Measurements from ENCODE around the gene LRRN2. TPM values are rescaled to one million over a fixed set of nuclear protein-coding genes. Genes with fewer than 3 reads are reported as not detected.

LRRN2 gene
- total RNA-seq, 1 experiment from 2014 or later = 5.3 TPM

GRCh38 chr1:204703268-204703664 lies 17.7 kb upstream of the LRRN2 start:
- ATAC-seq = no peak
- peaks cover 74% of the 10 kb centered on the region for H3K27me3 Mint-ChIP-seq (ENCODE audit: low read depth)
- CTCF ChIA-PET = interaction anchor here (1.1 to 1.7 kb wide), 4 partner anchors 11 to 88 kb away, joined by 3 to 6 read pairs (median 4); no protein-coding TSS in a partner anchor

More at GRCh38 chr1:204703268-204703664, 17.7 kb upstream of the LRRN2 start:
- POLR2A ChIA-PET = no interaction called here
- DNase-seq (ENCODE audit: low spot score) = no peak
- no peaks in the 10 kb centered on the region for H3K36me3 Mint-ChIP-seq
- no peak overlapping the region for H3K4me3 Mint-ChIP-seq
- no peaks in the 10 kb centered on the region for H3K9me3 Mint-ChIP-seq
- H3K4me1 Mint-ChIP-seq = peaks cover 26% of the 10 kb centered on the region
- H3K27ac Mint-ChIP-seq = no peak overlapping the region
- TF ChIP-seq TP53 (CRISPR knock-in tag; IDR thresholded peaks at IDR 0.05) (no peak), HMGXB4 (CRISPR knock-in tag; IDR thresholded peaks at IDR 0.05) (no peak), ATF1 (CRISPR knock-in tag; IDR thresholded peaks at IDR 0.05) (no peak), AFF4 (CRISPR knock-in tag; IDR thresholded peaks at IDR 0.05; ENCODE audit: borderline replicate concordance) (no peak), ZNF671 (CRISPR knock-in tag; IDR thresholded peaks at IDR 0.05) (no peak), SOX15 (CRISPR knock-in tag; IDR thresholded peaks at IDR 0.05) (no peak), GTF2I (CRISPR knock-in tag; conservative IDR thresholded peaks at IDR 0.05) (no peak)
- TF ChIP-seq, protein P1, sequence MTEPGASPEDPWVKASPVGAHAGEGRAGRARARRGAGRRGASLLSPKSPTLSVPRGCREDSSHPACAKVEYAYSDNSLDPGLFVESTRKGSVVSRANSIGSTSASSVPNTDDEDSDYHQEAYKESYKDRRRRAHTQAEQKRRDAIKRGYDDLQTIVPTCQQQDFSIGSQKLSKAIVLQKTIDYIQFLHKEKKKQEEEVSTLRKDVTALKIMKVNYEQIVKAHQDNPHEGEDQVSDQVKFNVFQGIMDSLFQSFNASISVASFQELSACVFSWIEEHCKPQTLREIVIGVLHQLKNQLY (CRISPR knock-in tag; IDR thresholded peaks at IDR 0.05) = no peak
- TF ChIP-seq, protein P2, sequence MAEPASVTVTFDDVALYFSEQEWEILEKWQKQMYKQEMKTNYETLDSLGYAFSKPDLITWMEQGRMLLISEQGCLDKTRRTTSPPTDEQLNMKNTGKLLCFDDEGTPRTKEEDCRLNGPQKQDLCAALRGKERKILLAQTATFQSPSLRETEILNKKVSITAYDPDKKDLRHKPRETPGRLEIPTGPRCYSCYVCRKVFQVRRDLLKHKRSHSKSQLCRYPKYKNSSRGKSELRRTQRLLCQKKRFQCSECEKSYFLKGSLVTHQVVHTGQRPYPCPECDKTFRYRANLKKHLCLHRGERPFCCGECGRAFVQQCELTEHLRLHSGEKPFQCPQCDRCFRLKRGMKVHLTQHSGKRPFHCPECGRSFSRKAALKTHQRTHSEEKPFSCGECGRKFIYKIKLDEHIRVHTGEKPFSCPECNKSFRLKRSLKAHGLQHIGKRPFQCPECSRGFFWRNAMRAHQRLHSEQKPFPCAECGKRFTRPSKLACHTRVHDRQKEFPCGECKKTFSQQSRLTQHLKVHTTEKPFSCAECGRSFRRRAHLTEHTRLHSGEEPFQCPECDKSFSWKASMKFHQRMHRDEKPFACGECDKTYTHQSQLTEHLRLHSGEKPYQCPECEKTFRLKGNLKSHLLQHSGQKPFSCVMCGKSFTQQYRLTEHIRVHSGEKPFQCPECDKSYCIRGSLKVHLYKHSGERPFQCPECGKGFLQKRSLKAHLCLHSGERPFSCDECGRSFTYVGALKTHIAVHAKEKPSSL (CRISPR knock-in tag; conservative IDR thresholded peaks at IDR 0.05) = no peak
- TF ChIP-seq, protein P3, sequence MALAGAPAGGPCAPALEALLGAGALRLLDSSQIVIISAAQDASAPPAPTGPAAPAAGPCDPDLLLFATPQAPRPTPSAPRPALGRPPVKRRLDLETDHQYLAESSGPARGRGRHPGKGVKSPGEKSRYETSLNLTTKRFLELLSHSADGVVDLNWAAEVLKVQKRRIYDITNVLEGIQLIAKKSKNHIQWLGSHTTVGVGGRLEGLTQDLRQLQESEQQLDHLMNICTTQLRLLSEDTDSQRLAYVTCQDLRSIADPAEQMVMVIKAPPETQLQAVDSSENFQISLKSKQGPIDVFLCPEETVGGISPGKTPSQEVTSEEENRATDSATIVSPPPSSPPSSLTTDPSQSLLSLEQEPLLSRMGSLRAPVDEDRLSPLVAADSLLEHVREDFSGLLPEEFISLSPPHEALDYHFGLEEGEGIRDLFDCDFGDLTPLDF (CRISPR knock-in tag; IDR thresholded peaks at IDR 0.05) = no peak
- TF ChIP-seq, protein P4, sequence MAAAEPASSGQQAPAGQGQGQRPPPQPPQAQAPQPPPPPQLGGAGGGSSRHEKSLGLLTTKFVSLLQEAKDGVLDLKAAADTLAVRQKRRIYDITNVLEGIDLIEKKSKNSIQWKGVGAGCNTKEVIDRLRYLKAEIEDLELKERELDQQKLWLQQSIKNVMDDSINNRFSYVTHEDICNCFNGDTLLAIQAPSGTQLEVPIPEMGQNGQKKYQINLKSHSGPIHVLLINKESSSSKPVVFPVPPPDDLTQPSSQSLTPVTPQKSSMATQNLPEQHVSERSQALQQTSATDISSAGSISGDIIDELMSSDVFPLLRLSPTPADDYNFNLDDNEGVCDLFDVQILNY (CRISPR knock-in tag; IDR thresholded peaks at IDR 0.05) = no peak
- TF ChIP-seq, protein P5, sequence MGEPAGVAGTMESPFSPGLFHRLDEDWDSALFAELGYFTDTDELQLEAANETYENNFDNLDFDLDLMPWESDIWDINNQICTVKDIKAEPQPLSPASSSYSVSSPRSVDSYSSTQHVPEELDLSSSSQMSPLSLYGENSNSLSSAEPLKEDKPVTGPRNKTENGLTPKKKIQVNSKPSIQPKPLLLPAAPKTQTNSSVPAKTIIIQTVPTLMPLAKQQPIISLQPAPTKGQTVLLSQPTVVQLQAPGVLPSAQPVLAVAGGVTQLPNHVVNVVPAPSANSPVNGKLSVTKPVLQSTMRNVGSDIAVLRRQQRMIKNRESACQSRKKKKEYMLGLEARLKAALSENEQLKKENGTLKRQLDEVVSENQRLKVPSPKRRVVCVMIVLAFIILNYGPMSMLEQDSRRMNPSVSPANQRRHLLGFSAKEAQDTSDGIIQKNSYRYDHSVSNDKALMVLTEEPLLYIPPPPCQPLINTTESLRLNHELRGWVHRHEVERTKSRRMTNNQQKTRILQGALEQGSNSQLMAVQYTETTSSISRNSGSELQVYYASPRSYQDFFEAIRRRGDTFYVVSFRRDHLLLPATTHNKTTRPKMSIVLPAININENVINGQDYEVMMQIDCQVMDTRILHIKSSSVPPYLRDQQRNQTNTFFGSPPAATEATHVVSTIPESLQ (CRISPR knock-in tag; IDR thresholded peaks at IDR 0.05) = no peak

All from WTC11 (cell line).